Astrocyte of the cerebellum (primary cell): Measurements from ENCODE around the gene SEC31A.
A peak's percentile ranks its signal among the peaks of the same experiment; 100 is the strongest.

Experiments used
- DNase-seq: peaks from one replicate; pipeline ENCODE4 v3.0.0-alpha.2; 2011; ENCODE audit warnings: low read depth
- H3K4me3 ChIP-seq: 2 replicates; pipeline ENCODE4 v1.5.1; 2011; ENCODE audit warnings: mild to moderate bottlenecking, low read depth, low read length, moderate library complexity
- CTCF ChIP-seq: IDR thresholded peaks from 2 replicates; pipeline ENCODE4 v1.5.1; 2012; ENCODE audit warnings: low read length, low read depth, moderate library complexity, mild to moderate bottlenecking; ENCODE audit errors: missing control alignments
- in situ Hi-C: cut with HindIII; loops from 2 replicates; pipeline ENCODE4 v1.10.0; 2017; ENCODE audit warnings: low sequenced_read_pairs

The SEC31A gene

GRCh38 chr4:82797405-82798111, 93.4 kb downstream of the SEC31A start:
- DNase-seq, result no peak
- no peak for TF ChIP-seq CTCF
- peak overlapping the region; percentile 69 for H3K4me3 ChIP-seq
- in situ Hi-C loops, result no loop called here

DNA sequence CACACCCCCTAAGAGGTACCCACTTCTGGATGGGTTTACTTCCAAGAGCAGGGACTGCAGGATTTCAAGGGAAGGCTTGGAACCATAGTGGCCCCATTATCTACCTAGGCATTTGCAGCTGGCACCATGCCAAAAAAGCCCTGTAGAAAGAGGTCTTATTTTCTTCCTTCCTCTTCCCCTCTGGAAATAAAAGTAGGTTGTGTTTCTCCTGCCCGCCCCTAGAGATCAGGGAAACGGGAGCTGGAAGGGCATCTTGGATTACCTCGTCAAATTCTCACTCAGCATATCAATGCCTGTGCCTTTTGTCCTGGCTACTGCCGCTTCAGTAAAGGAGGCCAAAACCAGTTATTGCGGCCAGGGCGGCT, 93.9 kb downstream of the SEC31A start:
- H3K4me3 ChIP-seq, result peak overlapping the region; percentile 69
- no peak for TF ChIP-seq CTCF
- in situ Hi-C loops, result no loop called here
- no peak for DNase-seq

GRCh38 chr4:82792912-82793649, 97.9 kb downstream of the SEC31A start:
- no peak for TF ChIP-seq CTCF
- H3K4me3 ChIP-seq, result no peak overlapping the region
- no peak for DNase-seq
- in situ Hi-C loops, result no loop called here

GRCh38 chr4:82791179-82791578, 99.8 kb downstream of the SEC31A start:
- no peak for TF ChIP-seq CTCF
- no peak overlapping the region for H3K4me3 ChIP-seq
- DNase-seq, result no peak
- in situ Hi-C loops, result no loop called here

GRCh38 chr4:82790060-82790660, 100.8 kb downstream of the SEC31A start:
- no peak overlapping the region for H3K4me3 ChIP-seq
- TF ChIP-seq CTCF, result no peak
- in situ Hi-C loops, result no loop called here
- DNase-seq, result no peak

DNA sequence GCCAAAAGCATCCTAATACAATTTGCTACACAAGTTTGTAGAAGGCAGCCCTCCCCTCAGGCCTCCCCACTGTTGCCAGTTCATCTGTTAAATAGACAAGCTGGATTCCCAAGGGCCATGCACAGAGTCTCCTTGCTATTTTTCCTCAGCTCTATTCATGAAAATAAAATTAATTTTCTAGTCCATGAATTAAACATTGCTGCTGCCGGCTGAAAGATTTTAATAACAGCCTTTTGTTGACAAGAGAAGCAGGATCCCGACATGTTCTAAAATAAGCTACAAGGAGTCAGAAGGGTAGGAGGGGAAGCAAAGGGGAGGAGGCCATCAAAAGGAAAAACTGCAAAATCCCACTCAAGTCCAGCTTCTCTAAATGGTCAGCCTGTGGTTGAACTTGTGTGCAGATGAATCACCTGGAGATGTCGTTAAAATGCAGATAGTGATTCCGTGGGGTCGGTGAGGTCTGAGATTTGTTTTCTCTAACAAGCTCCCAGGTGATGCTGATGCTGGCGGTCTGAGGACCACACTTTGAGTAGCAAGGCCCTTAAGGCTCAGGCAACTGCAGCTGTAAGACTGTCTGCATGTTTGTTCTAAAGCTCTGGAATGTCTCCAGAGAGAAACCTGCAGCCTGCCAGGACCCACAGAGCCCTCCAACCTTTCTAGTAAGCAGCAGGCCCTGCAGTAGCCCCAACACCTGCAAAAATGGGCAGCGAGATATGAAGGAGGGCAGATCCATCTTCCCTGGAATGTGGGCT, 101.8 kb downstream of the SEC31A start:
- in situ Hi-C loops, result no loop called here
- TF ChIP-seq CTCF, result no peak
- no peak overlapping the region for H3K4me3 ChIP-seq
- no peak for DNase-seq
